Calu3 (cell line): Measurements from ENCODE around the gene ZNF319. TPM values are rescaled to one million over a fixed set of nuclear protein-coding genes. Genes with fewer than 3 reads are reported as not detected.

Experiments
- BruUV-seq: library from RNA; stranded (reverse); fragments of 400-500 nt; replicated peaks from 2 replicates; lab custom pipeline; 2021; lab: Mats Ljungman, UMichigan
- CTCF ChIA-PET: fragments of 300-600 bp; sonication (Branson Sonifier 250); formaldehyde crosslinking; loops from one replicate; lab custom pipeline; 2022; ENCODE audit warnings: antibody characterized with exemption; lab: Charles Lee
- DNase-seq: peaks from one replicate; pipeline ENCODE4 v3.0.0; 2022
- H3K27ac Mint-ChIP-seq: one replicate; pipeline ENCODE4 v1.8.0; 2022; ENCODE audit warnings: mixed read lengths; ENCODE audit not compliant: unreplicated experiment
- H3K27me3 Mint-ChIP-seq: one replicate; pipeline ENCODE4 v1.8.0; 2022; ENCODE audit warnings: mixed read lengths; ENCODE audit not compliant: unreplicated experiment
- H3K36me3 Mint-ChIP-seq: one replicate; pipeline ENCODE4 v1.8.0; 2022; ENCODE audit warnings: mild to moderate bottlenecking, moderate library complexity, mixed read lengths; ENCODE audit not compliant: insufficient read depth, unreplicated experiment
- H3K4me1 Mint-ChIP-seq: one replicate; pipeline ENCODE4 v1.8.0; 2022; ENCODE audit warnings: mild to moderate bottlenecking, low read depth, mixed read lengths; ENCODE audit not compliant: unreplicated experiment
- H3K4me3 Mint-ChIP-seq: one replicate; pipeline ENCODE4 v1.8.0; 2022; ENCODE audit warnings: mild to moderate bottlenecking, low read depth, moderate library complexity, mixed read lengths; ENCODE audit not compliant: unreplicated experiment
- H3K9me3 Mint-ChIP-seq: one replicate; pipeline ENCODE4 v1.8.0; 2022; ENCODE audit warnings: low read depth, mixed read lengths; ENCODE audit not compliant: unreplicated experiment
- intact Hi-C: fragments of 100-400 bp; cut with micrococcal nuclease; formaldehyde crosslinking; loops from one replicate; pipeline ENCODE4 v1.10.0; 2022; ENCODE audit not compliant: unreplicated experiment
- total RNA-seq: library from RNA; stranded (reverse); gene quantifications from 2 replicates; pipeline ENCODE4 v1.2.3, GENCODE V29; 2022
- TF ChIP-seq, protein P1 (sequence below): fragments of 200-600 bp; IDR thresholded peaks from one replicate; pipeline ENCODE4 v1.8.0; 2022; ENCODE audit warnings: antibody characterized with exemption; ENCODE audit not compliant: unreplicated experiment

The ZNF319 gene
- total RNA-seq, 1 experiment from 2014 or later, result 10.0 TPM

DNA sequence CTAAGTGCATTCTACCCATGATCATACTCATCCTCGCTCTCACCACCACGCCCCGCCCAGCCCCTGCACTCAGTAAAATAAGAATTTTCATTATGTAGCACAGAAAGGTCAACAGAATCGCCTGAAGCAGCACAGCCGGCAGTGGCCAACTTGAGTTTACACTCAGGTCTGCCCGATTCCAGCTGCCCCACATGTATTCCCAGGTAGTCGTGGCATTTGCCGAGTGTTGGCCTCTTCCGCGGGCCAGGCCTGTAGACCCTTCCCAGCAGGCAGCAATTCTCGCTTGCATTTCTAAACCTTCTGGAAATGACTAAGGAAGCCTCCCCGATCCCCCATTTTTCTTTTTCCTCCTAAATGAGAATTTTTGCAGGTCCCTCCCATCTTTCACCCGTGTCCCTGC lies 30.2 kb downstream of the ZNF319 start:
- CTCF ChIA-PET, result interaction anchor here (1.3 kb wide), 1 partner anchor 10 kb away, joined by 3 read pairs; no protein-coding TSS in a partner anchor

GRCh38 chr16:57969451-57970123 lies 30.9 kb downstream of the ZNF319 start:
- H3K36me3 Mint-ChIP-seq, result no peaks in the 10 kb centered on the region
- H3K4me3 Mint-ChIP-seq, result no peak overlapping the region
- CTCF ChIA-PET, result interaction anchor here (1.3 kb wide), 1 partner anchor 11 kb away, joined by 3 read pairs; no protein-coding TSS in a partner anchor
- no peaks in the 10 kb centered on the region for H3K9me3 Mint-ChIP-seq
- DNase-seq, result no peak
- H3K27ac Mint-ChIP-seq, result no peak overlapping the region
- peaks cover 59% of the 10 kb centered on the region for H3K27me3 Mint-ChIP-seq
- intact Hi-C loops, result no loop called here
- TF ChIP-seq, protein P1, sequence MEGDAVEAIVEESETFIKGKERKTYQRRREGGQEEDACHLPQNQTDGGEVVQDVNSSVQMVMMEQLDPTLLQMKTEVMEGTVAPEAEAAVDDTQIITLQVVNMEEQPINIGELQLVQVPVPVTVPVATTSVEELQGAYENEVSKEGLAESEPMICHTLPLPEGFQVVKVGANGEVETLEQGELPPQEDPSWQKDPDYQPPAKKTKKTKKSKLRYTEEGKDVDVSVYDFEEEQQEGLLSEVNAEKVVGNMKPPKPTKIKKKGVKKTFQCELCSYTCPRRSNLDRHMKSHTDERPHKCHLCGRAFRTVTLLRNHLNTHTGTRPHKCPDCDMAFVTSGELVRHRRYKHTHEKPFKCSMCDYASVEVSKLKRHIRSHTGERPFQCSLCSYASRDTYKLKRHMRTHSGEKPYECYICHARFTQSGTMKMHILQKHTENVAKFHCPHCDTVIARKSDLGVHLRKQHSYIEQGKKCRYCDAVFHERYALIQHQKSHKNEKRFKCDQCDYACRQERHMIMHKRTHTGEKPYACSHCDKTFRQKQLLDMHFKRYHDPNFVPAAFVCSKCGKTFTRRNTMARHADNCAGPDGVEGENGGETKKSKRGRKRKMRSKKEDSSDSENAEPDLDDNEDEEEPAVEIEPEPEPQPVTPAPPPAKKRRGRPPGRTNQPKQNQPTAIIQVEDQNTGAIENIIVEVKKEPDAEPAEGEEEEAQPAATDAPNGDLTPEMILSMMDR, result no peak
- BruUV-seq, result no TSS peak
- H3K4me1 Mint-ChIP-seq, result no peaks in the 10 kb centered on the region

More for the DNA sequence above, 30.2 kb downstream of the ZNF319 start:
- H3K27ac Mint-ChIP-seq, result no peak overlapping the region
- no peak for DNase-seq
- TF ChIP-seq, protein P1, result no peak
- H3K27me3 Mint-ChIP-seq, result peaks cover 52% of the 10 kb centered on the region
- H3K4me1 Mint-ChIP-seq, result no peaks in the 10 kb centered on the region
- intact Hi-C loops, result no loop called here
- BruUV-seq, result no TSS peak
- no peaks in the 10 kb centered on the region for H3K36me3 Mint-ChIP-seq
- no peak overlapping the region for H3K4me3 Mint-ChIP-seq
- H3K9me3 Mint-ChIP-seq, result no peaks in the 10 kb centered on the region

DNA sequence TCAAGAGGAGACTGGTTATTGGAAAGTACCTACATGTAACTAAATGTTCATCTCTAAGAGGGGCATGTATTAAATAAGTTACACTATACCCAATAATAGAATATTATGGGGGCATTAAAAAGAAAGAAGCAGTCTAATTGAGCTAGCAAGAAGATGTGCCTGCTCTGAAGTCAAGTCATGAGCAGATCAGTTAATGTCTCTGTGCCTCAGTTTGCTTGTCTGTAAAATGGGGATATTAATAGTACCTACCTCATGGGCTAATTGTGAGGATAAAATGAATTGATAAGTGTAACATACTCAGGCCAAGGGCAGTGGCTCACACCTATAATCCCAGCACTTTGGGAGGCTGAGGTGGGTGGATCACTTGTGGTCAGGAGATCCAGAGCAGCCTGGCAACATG lies 32.6 kb downstream of the ZNF319 start:
- Mint-ChIP-seq H3K4me3 (no peak overlapping the region), H3K9me3 (no peaks in the 10 kb centered on the region), H3K36me3 (no peaks in the 10 kb centered on the region), H3K27ac (no peak overlapping the region), H3K4me1 (no peaks in the 10 kb centered on the region), H3K27me3 (peaks cover 63% of the 10 kb centered on the region)
- BruUV-seq, result no TSS peak
- TF ChIP-seq, protein P1, result no peak
- intact Hi-C loops, result no loop called here
- CTCF ChIA-PET, result no interaction called here
- DNase-seq, result no peak

DNA sequence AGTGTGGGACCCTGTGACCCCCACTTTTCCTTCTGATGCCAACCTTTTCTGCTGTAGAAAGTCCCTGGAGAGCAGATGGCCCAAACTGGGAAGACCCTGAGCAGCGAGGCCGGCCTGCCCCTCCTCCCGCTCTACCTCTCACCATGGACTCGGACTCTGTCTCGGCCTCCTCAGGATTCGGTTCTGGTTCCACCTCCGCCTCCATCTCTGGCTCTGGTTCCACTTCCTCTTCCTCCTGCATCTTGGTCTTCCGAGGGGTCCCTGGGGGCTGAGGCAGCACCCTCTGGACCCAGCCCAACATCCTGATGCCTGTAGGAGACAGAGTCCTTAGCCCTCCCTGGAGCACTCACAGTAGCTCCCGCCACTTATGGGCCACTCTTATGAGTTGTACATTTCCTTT lies 33.5 kb downstream of the ZNF319 start:
- CTCF ChIA-PET, result interaction anchor here (0.8 kb wide), 1 partner anchor 27 kb away, joined by 3 read pairs; no protein-coding TSS in a partner anchor
- Mint-ChIP-seq H3K4me3 (no peak overlapping the region), H3K27ac (no peak overlapping the region), H3K27me3 (peaks cover 63% of the 10 kb centered on the region), H3K36me3 (no peaks in the 10 kb centered on the region), H3K4me1 (no peaks in the 10 kb centered on the region), H3K9me3 (no peaks in the 10 kb centered on the region)
- TF ChIP-seq, protein P1, result no peak
- no TSS peak for BruUV-seq
- intact Hi-C loops, result no loop called here
- DNase-seq, result no peak
